Osteoblast (primary cell): Measurements from ENCODE around the gene SBF1. TPM values are rescaled to one million over a fixed set of nuclear protein-coding genes. Genes with fewer than 3 reads are reported as not detected.

Experiments used
- DNase-seq: peaks from one replicate; pipeline ENCODE4 v3.0.0; 2011; ENCODE audit warnings: low spot score, mixed read lengths; ENCODE audit not compliant: insufficient read length; ENCODE audit errors: missing footprints
- H2AFZ ChIP-seq: 2 replicates; pipeline ENCODE4 v1.6.0; 2011; ENCODE audit warnings: mild to moderate bottlenecking, low read length
- H3K27ac ChIP-seq: 2 replicates; pipeline ENCODE4 v1.5.1; 2011; ENCODE audit warnings: mild to moderate bottlenecking, low read depth, low read length, moderate library complexity
- H3K27me3 ChIP-seq: 2 replicates; pipeline ENCODE4 v1.6.0; 2012; ENCODE audit warnings: mild to moderate bottlenecking, control low read depth, inconsistent platforms, low read length, moderate library complexity; ENCODE audit not compliant: insufficient read depth
- H3K36me3 ChIP-seq: 2 replicates; pipeline ENCODE4 v1.5.1; 2011; ENCODE audit warnings: mild to moderate bottlenecking, low read length, control low read depth, moderate library complexity; ENCODE audit not compliant: insufficient read depth
- H3K4me1 ChIP-seq: 2 replicates; pipeline ENCODE4 v1.5.1; 2011; ENCODE audit warnings: mild to moderate bottlenecking, low read length, control low read depth, moderate library complexity; ENCODE audit not compliant: insufficient read depth
- H3K4me2 ChIP-seq: 2 replicates; pipeline ENCODE4 v1.6.0; 2011; ENCODE audit warnings: mild to moderate bottlenecking, low read length; ENCODE audit not compliant: insufficient read depth
- H3K4me3 ChIP-seq: fragments of 200-600 bp; sonication (generic); 3 replicates; pipeline ENCODE4 v1.5.1; 2012; ENCODE audit warnings: mild to moderate bottlenecking, low read length, inconsistent platforms; ENCODE audit not compliant: insufficient read depth
- H3K79me2 ChIP-seq: 2 replicates; pipeline ENCODE4 v1.6.0; 2012; ENCODE audit warnings: mild to moderate bottlenecking, low read length, control low read depth, inconsistent platforms; ENCODE audit not compliant: insufficient read depth
- H3K9me3 ChIP-seq: 2 replicates; pipeline ENCODE4 v1.5.1; 2011; ENCODE audit warnings: low read depth, low read length, control low read depth
- H4K20me1 ChIP-seq: 2 replicates; pipeline ENCODE4 v1.6.0; 2012; ENCODE audit warnings: mild to moderate bottlenecking, low read length, control low read depth; ENCODE audit not compliant: insufficient read depth
- CTCF ChIP-seq: IDR thresholded peaks from 2 replicates; pipeline ENCODE4 v1.5.1; 2011; ENCODE audit warnings: mild to moderate bottlenecking, low read depth, low read length, moderate library complexity; ENCODE audit errors: extremely low read depth
- total RNA-seq: library from RNA; depleted of rRNA; stranded (reverse); fragments of >200 nt; gene quantifications from 2 replicates; pipeline ENCODE4 v1.2.3, GENCODE V29; 2012

SBF1 gene
- total RNA-seq, 1 donor: 93.0 TPM

DNA sequence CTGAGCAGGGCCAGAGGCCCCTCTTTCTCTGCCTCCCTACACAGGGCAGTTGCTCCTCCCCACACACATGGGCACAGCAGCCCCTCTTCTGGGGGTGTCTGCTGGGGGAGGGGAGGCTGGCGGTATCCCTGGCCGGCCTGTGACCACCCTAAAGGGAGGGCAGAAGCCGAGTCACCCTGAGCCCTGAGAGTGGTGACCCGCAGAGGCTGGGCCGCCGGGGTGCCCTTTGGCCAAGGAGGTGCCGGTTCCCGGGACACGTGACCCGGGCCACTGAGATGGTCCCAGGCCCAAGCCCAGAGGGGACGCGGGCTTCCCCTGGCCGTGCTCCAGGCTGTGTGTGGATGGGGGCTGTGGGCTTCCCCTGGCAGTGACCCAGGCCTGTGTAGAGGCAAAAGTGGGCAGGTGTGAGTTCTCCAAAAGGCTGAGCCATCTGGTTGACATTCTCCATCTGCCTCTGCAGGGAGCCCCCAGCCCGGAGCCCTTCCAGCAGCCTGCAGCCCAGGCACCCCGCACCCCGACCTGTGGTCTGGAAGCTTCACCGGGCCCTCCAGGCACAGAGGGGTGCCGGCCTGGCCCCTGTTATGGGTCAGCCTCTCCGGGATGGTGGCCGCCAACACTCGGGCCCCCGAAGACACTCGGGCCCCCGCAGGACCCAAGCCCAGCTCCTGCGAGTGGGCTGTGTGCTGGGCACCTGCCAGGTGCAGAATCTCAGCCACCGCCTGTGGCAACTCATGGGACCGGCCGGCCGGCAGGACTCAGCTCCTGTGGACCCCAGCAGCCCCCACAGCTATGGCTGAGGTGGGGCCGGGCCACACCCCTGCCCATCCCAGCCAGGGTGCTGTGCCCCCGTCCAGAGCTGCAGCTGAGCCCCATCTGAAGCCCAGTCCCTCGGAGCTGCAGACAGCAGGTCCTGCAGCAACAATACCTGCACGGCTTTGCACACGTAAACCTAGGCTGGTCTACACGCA lies 7.6 kb upstream of the SBF1 start:
- peak overlapping the region; percentile 59 for H2AFZ ChIP-seq
- no peak overlapping the region for H3K27ac ChIP-seq

GRCh38 chr22:50481440-50482106 lies 6.7 kb upstream of the SBF1 start, which contains the start of gene ADM2:
TSS of gene ADM2 (plus strand) at chr22:50481543. CDS start at chr22:50481848, 305 bp downstream.
- Histone ChIP-seq H3K9me3 (no peaks in the 10 kb centered on the region), H3K79me2 (no peaks in the 10 kb centered on the region), H3K4me2 (peak within 1 kb of the TSS; percentile 24), H3K4me3 (peak within 1 kb of the TSS; percentile 65), H3K27ac (no peak within 1 kb of the TSS), H3K27me3 (peaks cover 13% of the 10 kb centered on the region), H4K20me1 (no peaks in the 10 kb centered on the region), H2AFZ (peak within 1 kb of the TSS; percentile 59), H3K4me1 (no peaks in the 10 kb centered on the region), H3K36me3 (no peaks in the 10 kb centered on the region)
- DNase-seq: peak; percentile 97
- no peak for TF ChIP-seq CTCF

More for the DNA sequence above, 7.6 kb upstream of the SBF1 start:
- Histone ChIP-seq H4K20me1 (no peaks in the 10 kb centered on the region), H3K4me1 (no peaks in the 10 kb centered on the region), H3K27me3 (peaks cover 13% of the 10 kb centered on the region), H3K4me2 (peak overlapping the region; percentile 24), H3K9me3 (no peaks in the 10 kb centered on the region), H3K79me2 (no peaks in the 10 kb centered on the region), H3K36me3 (no peaks in the 10 kb centered on the region), H3K4me3 (peak overlapping the region; percentile 65)
- no peak for TF ChIP-seq CTCF
- DNase-seq: no peak

DNA sequence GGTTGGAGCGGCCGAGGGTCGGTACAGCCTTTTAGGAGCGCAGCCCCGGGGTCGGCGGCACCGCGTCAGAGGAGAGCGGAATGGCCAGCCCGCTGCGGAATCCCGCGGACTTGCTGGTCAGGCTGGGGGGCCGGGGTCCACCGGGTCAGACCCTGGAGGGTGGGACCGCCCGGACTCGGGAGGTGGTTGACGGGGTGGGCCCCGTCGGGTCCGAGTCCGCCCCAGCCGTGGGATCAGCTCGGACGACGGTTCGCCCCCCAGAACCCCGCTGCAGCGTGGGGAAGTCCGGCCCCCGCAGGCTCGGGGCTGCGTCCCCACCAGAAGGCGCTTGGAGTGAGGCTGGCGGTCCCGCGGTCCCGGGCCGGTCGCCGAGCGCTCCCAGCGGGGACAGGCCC lies 6.2 kb upstream of the SBF1 start:
- H3K27me3 ChIP-seq: peaks cover 13% of the 10 kb centered on the region
- no peak overlapping the region for H2AFZ ChIP-seq
- peak overlapping the region; percentile 23 for H3K4me2 ChIP-seq
- TF ChIP-seq CTCF: no peak
- H3K9me3 ChIP-seq: no peaks in the 10 kb centered on the region
- H3K36me3 ChIP-seq: no peaks in the 10 kb centered on the region
- no peaks in the 10 kb centered on the region for H3K79me2 ChIP-seq
- DNase-seq: no peak
- H3K27ac ChIP-seq: no peak overlapping the region
- H3K4me1 ChIP-seq: no peaks in the 10 kb centered on the region
- peak overlapping the region; percentile 65 for H3K4me3 ChIP-seq
- H4K20me1 ChIP-seq: no peaks in the 10 kb centered on the region

DNA sequence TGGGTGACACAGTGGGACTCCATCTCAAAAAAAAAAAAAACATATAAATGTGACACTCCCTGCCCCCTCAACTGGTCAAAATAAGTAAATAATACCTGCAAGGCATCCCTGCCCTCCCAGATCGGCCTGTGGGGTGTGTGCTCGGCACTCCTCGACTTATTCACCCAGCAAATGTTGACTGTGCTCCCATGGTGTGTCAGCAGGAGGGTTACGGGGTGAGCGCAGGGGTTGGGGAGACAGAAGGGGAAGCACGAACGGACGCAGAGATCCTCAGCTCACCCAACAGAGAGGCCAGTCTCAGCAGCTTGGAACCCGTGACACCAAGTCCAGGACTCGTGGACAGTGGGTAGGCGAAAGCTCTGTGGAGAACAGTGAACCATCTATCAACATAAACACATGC lies 4.9 kb upstream of the SBF1 start:
- no peaks in the 10 kb centered on the region for H4K20me1 ChIP-seq
- H3K79me2 ChIP-seq: no peaks in the 10 kb centered on the region
- peaks cover 6% of the 10 kb centered on the region for H3K4me1 ChIP-seq
- H3K4me2 ChIP-seq: no peak overlapping the region
- no peaks in the 10 kb centered on the region for H3K9me3 ChIP-seq
- no peak overlapping the region for H2AFZ ChIP-seq
- no peak for TF ChIP-seq CTCF
- no peak overlapping the region for H3K27ac ChIP-seq
- peaks cover 13% of the 10 kb centered on the region for H3K27me3 ChIP-seq
- H3K36me3 ChIP-seq: no peaks in the 10 kb centered on the region
- DNase-seq: no peak
- no peak overlapping the region for H3K4me3 ChIP-seq
